Suppressor macrophage (primary cell): Measurements from ENCODE around the gene RND3.

Source experiments
- DNase-seq, 4 experiments: peaks; one replicate each; pipeline ENCODE4 v3.0.0-alpha.2; 2020 to 2022

RND3 gene

DNA sequence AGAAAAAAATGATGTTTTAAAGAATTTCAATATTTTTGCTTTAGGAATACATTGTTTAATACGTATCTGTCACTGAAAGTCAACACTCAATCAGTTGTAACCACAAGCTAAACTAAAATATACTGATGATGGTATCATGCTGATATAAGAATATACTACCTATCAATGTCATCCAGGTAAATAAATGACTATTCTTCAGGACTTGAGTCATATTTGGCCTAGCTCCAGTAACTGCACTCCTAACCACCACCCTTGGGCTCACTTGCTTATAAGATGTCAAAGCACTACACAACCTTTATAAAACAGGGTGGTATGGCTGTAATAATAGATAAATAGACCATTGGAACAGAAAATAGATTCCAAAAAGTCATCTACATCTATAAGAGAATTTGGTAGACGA, 48.8 kb downstream of the RND3 start:
- no peak for DNase-seq

DNA sequence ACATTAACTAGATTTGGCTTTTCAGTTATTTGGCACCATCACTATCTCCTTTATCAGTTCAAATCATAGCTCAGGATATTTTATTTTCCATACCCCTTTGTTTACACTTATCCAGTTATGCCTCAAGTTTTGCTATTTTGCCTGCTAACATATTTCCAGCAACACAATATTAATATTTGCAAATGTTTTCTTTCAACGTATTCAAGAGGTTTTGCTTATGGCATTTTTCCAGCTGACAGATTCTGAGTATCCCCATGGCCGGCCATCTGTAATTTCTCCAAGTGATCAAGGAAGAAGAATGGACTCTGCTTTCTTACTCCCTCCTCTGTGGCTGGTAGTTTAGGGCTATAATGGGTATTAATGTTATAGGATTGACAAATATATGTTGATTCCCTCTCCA, 49.4 kb downstream of the RND3 start:
- DNase-seq: no peak

DNA sequence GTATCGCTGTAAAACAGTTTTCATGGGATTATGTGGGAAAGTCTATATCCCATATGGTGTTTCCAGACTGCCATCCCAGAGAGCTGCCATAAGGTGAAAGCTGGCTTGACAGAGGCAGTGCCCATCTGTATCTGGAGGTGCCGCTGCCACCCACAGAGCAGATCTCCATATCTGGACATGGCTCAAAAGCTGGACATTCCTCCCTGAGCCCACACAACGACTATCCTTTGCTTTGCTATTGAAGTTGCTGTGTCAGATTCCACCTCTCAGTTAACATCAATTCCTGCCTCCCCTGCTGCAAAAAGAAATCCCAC, 55.2 kb downstream of the RND3 start:
- DNase-seq: no peak

DNA sequence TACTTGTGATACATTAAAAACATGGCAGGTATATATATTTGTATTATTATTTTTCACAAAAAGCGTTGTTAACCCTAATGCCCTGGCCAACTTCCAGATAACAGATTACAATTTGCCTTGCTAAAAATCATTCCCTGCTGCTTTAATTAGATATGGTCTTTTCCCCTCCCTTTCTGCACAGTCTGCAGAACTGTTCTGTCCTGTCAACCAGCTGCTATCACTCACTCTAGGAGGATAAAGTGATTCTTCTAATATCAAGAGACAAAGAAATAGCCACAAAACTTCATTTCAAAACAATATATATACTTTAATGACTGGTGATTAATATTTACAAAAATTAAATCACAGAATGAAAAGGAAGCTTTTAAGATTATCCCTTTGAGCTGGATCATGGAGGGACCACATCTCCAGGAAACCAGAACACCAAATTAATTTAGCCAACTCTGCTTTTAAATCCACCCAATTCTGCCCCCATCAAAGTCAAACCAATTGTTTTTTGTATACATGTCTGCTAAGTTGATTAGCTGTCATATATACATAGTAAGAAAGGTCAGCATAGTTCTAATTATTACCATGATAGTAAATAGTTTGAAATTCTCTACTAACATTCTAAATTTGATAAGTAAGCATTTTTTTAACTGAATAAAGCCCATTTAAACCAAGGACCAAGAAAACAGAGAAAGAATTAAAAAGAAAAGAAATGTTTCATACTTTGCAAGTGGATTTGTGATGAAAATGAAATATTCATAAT, 55.7 kb downstream of the RND3 start:
- DNase-seq: no peak

DNA sequence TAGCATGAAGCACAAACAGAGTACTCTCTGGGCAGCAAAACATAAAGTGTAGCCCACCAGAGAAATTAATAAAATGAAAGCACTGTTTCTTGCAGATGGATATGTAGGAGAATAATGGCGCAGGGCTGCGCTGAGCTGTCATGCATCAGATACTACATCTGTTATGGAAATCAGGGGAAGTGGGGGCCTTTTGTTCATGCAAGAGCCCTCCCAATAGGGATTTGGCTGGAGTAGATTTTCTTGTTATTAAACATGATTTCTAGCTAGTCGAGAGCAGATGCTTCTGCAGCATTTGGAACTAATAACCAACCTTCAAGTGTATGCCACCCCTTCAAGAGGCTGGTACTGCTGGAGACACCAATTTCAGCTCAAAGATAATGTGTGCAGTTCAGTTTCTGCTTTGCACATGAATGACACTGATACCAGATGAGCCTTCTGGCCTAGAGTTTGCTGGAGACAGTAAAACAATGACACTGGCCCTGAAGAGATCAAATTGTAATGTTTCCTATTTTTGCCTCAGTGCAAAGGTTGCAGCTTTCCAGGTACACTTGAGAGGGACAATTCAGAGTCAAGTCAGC, 58.0 kb downstream of the RND3 start:
- DNase-seq: no peak

DNA sequence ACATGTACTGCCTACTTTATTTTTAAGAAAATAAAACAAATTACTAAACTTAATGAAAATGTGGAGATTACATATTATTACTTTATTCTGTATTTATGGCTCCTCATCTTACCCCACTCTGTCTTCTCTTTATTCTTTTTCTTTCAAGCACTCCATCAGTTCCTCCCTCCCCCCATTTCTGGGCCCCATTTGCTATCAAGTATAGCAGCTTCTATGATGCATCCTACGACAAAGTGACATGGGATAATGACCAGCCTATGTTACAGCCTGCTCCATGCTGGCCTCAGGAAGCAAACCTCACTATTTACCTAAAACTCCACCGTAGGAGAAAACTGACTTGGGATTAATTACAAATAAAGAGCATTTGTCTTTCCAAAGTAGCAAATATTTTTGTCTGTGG, 58.8 kb downstream of the RND3 start:
- no peak for DNase-seq

DNA sequence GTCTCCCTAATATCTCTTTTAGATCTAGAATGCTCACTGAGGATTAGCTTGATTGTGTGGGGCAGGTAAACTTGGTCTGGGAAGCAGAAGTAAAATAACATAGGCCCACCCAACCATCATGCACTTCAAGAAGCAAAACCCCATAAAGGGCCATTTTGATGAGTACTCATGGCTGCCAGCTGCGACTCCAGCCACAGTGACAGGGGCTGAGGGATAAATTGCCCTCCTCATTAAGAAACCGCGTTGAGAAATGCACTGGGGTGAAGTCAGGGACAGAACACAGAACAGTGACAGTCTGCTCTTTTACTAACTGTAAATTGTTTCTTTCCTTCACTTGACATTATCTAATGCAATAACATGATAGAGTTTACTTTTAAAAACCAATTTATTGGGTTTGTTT, 60.2 kb downstream of the RND3 start:
- no peak for DNase-seq

DNA sequence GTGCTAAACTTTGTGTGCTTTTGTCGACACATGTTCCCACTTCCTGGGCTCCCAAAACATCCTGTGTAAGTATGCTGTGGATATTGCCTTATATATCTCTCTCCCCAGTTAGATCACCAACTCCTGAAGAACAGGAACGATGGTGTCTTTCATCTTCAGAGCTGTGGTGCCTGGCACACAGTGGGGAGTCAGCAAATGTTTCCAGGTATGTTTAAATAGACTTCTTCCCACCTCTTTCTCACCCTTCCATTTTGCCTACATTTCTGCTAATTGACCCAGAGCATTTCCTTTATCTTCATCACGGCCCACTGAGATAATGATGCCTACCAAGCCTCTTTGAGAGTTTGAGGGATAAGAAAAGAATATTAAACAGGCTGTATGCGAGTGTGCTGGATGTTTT, 60.7 kb downstream of the RND3 start:
- no peak for DNase-seq

DNA sequence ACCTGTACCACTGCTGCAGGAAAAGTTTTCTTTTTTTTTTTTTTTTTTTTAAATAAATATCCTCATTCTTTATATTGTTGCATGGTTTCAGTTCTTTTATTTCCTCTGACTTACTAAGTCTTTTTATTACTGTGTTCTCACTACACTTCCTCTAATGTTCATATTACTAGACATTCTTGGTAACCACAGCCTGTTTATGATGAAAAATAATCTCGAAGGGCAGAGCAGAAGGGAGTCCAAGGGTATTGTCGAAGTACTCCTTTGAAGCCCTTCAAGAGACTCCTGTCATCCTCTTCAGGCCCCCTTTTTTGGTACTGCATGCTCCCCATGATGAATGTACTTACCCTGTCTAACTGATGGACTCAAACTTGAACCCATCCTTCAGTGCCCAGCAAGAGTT, 61.2 kb downstream of the RND3 start:
- peak in 2 of 4 experiments; percentile 5 to 14 for DNase-seq

DNA sequence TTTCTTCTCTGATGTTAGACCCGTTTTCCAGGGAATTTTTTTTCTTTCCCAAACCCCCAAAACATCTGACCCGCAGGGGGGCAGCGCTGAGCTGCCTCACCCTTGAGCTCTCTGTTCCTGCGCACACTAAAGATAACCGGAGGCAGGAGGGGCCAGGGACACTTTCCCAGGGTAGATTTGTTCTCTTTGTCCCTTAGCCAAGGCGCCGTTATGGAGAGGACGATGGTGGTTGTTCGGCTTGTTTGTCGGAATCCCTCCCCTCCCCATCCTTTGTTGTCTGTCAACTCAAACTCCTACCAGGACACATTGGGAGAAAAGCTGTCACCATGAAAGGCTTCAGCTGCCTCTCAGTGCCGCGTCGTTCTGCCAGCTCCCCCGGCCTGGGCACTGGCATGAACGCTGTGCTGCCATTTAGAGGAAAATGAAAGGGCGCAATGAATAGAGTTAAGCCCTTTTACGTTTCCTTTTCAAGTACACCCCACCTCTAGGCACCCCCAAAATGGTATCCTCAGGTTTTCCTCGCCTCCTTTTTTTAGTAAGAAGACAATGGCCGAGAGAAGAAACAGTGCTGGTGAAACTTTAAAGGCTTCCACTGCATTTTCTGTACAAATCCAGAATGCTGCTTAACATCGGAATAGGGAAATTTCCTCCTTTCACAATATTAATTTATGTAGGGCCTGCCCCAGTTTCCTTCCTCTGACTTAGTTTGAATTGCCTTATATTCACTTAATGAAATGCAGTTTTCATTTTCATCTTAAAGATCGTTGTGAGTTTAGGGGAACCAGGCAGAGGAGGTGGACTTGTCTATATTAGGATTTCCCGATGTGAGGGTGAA, 62.1 kb downstream of the RND3 start:
- DNase-seq: peak in 1 of 4 experiments; percentile 4

DNA sequence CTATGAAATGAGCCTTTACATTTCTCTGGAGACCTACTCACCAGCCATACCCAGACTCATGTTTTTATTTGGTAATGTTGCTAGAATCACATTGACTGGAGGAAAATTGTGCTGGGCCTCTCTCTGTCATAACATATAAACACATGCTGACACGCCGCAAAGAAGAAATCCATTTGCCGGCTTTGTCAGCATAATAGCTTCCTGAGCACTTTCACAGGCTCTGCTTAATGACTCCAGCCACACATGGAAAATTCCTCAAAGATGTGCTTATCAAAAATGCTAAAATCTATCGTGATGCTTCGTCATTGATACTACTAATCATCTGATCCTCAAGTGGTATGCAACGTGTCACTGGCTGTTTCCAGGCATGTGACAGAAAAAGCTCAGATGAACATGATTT, 63.1 kb downstream of the RND3 start:
- no peak for DNase-seq

DNA sequence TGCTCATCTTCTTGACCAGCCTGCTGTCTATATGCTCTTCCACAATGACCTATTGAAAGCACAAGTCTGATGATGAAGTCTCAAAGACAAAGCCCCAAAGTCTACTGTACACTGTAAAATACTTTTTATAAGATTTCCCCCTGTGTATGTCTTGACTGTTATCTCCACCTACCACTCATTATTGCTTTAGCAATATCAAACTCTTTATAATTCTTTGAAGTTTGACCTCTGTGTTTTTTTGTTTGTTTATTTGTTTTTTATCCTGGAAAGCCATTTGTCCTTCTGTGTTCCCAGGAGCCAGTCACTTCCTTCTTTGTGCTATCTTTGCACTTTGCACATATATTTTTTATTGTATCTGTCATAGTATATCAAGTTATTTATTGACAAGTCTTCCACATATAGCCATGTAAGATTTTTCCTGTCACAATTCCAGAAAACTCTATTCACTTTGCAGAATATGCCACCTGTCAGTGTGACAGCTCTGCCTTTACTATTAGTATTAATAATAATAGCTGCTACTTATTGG, 66.3 kb downstream of the RND3 start:
- DNase-seq: no peak

DNA sequence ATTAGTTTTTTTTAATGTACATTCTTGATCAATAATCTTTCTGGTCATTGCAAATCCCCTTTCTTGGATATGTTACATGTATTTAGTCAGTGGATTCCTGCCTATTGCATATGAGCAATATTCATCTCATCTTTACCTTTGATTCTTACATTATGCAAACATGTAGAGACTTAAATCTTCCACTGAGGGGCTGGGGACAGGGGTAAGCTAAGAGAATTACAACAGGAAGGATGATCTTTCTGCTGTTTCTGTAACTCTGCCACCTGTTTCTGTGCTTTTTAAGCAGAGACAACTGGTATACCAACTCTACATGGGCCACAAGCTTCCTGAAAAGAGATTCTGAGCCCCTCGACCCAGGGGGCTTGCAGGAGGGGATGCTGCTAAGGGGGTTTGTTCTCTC, 68.6 kb downstream of the RND3 start:
- DNase-seq: no peak
